GM19395 (cell line): ENCODE data around the gene SLFNL1.

Source experiments
- ATAC-seq: cut with Tn5 transposase; IDR thresholded peaks from one replicate; pipeline ENCODE4 v1.9.1; 2021; ENCODE audit warnings: mild to moderate bottlenecking, moderate library complexity; ENCODE audit not compliant: unreplicated experiment

The SLFNL1 gene

DNA sequence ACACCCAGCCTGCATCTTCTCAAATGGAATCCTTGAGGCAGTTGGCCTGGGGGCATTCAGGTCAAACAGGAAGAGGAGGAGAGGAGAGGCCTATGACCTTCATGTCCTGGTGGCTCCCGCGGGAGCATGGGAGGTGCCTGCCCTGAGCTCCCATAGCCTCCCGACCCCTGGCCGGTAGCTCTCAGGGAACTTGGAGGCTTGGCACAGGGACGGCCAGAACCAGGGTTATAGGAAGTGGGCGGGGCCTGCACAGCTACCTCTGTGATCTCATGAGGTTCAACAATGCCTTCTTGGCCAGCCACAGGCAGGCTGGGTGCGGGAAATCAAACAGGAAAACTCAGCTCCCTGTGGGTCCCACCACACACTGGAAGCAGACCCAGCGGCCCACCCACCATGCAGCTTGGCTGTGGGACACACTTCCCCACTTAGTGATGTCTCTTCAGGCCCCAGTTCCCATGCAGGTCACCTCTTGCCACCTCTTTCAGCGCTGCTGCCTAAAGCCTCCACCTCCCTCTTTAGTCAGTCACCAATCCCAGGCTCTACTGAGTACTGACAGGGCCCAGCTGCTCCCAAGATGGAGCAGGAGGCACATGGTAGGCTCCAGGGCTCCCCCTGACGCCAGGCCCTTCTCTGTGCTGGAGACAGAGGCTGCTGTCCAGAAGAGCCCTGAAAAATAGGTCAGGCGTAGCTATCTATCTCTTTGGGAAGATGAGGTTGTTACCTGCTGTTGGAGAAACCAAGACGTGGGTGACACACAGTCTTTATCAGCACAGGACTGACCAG, at the start of gene SLFNL1:
Gene SLFNL1, minus strand, starts transcription at position 200 of the 783 bp plus-strand sequence. CDS start 1,065 bp downstream, outside the sequence.
- no peak for ATAC-seq

DNA sequence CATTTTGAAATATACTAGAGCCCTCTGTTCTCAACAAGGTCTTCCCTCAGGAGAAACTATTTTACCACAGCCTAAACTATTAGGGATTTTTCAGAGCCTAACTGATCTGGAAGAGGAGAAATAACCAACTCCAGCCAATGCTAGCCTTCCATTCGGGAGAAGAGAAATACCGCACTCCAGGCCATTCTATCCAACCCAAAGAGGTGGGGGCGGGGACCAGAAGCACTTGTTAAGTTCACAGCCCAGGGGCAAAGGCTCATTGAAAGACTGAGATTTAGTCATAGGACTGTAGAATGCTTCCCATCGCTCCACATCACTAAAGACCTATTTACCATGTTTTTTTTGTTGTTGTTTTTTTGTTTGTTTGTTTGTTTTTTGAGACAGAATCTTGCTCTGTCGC, 35.4 kb upstream of the SLFNL1 start:
- no peak for ATAC-seq

DNA sequence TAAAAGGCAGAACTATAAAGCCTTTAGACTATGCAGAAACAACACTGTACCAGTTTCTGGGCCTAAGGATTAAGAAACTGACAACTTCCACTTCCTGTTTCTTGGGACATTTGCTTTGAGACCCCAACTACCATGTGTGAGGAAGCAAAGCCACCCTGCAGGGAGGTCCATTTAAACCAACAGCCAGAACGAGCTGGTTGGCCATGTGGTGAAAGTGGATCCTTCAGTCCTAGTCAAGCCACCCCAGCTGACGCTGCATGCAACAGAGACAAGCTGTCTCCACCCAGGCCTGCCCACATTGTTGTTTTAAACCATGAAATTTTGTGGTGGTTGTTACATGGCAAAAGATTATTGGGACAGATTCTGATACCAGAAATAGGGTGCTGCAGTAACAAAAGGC, 31.8 kb upstream of the SLFNL1 start:
- no peak for ATAC-seq

DNA sequence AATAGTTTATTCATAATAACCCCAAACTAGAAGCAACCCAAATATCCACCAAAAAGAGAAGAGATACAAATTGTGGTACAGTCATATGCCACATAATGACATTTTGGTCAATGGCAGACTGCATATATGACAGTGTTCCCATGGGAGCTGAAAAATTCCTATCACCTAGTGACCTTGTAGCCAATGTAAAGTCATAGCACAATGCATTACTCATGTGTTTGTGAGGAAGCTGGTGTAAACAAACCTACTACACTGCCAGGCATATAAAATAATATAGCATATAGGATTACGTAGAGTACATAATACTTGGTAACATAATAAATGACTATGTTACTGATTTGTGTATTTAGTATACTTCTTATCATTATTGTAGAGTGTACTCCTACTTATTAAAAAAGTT, 29.5 kb upstream of the SLFNL1 start:
- no peak for ATAC-seq

DNA sequence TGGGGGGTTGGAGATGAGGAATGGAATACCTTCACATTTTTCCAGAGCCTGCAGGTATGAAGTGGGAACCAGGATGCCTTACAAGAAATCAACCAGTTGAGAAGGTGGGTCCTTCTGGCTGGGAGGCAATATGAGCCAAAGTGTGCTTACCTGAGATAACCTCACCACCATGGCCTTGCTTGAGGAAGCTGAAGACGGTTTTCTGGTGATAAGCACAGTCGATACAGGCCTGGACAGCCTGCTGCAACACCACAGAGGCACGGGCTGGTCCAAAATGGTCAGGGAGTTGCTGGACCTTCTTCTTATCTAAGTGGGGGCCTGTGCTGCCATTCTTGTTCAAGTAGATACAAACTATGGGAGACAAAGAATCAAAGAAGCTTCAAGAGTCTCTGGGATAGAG, 27.0 kb upstream of the SLFNL1 start:
- ATAC-seq, result no peak

DNA sequence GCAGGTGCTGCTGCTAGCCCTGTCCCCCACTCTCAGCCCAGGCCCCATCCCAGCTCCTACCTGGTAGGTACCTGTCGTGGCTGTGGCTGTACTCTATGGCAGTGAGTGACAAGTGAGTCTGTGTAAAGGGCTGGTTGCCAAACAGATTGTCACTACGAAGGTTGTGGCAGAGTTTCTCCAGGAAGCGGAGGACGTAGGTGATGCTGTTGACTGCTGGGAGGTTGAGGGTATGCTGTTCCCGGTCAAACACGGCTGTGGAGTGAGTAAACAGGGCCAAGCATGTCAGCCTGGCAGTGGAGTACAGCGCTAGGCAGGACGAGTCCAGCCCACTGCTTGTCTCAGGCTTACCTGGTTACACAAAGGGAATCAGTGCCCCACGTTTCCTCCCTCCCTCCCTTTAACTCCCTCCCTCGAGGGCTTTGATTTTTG, 24.8 kb upstream of the SLFNL1 start:
- ATAC-seq, result no peak

DNA sequence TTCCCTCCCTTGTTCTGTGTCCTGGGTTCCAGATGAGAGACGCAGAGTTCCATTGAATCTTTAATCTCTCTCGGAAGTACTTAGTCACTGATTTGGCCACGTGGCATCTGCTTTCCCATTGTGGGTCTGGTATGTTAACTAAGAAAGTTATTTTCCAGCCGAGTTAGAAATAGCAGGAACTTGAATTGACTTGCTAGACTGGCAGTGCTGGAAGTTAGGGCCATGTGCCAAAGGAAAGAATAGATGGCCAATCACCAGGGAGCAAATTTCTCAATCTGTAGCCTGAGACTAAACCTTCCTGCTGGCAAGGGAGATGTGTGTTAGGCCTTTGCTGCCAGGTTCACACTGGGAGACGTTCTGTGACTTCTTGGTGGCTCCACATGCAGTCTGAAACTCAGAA, 24.2 kb upstream of the SLFNL1 start:
- no peak for ATAC-seq

DNA sequence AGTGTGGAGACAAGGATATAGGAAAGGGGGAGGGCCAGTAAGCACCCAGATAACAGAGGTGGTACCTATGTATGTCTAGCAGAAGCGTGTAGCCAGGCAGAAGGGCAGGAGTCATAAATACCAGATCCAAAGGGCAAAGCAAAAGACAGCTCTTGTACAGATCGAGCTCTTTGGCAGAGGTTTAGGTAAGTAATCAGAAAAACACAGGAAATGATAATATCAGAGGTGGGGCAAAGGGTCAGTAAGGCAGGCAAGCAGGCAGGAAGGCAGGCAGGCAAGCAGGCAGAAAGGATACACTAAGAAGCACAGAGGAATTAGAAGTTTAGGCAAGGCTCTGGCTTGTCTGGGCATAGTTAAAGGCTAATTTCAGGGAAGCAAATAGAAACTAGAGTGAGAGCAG, 22.7 kb upstream of the SLFNL1 start:
- ATAC-seq, result no peak

DNA sequence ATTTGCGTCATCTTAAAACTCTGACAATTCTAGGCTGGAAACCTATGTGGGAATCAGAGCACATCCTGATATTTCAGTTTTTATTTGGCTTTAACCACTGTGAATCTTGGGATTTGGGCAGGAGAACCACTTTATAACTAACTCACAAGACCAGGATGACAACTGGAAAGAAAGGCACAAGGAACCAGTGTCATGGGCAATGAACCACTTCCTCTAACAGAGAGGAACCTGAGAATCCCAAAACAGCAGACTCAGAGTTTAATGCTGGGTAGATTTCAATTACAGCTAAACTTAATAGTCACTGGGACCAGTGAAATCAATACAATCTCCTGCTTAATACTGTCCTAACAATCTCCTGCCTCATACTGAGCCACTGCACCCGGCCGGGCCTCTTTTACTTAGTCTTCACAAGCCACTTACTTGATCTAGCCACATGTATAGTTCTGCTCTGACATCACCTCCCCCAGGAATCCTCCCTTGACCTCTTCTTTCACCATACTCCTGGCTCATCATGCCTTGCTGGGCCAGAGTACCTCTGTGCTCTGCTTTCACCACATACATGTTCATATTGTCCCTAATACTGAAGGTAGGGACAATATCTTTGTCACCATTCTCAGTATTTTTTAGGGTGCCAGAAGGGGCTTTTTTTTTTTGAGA, 20.2 kb upstream of the SLFNL1 start:
- no peak for ATAC-seq

DNA sequence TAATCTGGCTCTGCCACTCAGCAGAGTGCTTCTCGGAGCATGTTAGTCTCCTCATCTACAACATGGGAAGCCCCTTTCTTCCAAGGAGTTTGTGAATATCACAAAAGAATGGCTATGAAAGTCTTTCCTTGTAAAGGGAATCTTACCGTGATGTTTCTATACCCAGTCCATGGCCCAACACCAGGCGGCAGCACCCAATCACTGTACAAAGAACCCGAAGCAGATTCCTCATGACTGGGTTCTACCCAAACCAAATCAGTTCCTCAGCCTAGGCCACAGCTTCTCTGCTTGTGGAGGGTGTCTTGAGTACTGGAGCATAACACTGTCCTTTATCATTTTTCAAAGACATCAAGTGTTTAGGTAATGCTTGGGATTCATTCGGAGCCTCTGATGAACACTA, 16.6 kb upstream of the SLFNL1 start:
- no peak for ATAC-seq

DNA sequence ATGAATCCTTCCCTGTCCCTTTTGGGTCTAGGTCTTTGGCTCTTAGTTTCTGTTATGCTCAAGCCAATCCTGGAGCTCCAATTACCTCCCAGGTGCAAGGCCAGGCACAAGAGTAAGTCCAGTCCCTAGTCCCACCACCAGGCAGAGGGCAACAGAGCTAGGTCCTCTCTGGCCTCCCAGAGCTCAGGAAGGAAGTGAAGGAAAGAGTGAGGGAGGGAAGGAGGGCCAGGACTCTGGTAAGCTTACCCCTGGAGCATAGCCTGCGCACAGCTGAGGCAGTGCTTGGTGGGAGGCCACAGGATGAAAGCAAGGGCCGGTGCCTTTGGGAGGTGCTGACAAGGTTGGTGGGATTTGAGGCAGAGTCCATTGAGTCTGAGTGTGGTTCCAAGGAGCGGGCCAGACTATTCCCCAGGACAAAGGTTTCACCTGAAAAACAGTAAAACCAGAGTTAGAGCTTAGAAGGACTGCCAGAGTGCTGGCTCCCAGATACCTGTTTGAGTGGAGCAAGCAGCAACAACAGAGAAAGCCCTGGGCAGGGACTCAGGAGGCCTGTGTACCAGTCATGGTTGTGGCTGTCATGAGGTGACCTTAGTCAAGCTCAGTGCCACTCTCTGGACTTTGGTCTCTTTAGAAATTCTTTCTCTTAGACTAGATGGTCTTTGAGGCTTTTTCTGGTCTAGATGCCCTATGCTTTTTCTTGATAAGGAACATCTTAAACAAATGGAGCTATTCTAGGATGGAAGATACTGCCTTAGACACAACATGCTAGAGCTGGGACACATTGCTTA, 15.8 kb upstream of the SLFNL1 start:
- no peak for ATAC-seq

DNA sequence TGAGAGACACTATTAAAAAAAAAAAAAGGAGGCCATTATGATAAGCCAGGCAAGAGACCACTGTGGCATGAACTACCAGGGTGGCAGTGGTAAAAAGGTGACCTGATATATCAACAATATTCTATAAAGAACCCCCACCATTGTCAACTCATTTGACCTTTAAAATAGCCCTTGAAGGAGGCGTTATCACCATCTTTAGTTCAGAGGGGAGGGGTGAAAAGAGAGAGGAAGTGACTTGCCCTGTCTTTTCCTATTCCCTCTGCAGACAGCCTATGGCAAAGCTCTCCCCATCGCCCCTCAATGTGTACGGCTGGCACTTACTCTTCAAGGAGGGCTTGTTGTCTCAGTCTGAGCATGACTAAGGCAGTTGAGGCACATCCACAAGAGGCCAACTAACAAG, 11.7 kb upstream of the SLFNL1 start:
- no peak for ATAC-seq

DNA sequence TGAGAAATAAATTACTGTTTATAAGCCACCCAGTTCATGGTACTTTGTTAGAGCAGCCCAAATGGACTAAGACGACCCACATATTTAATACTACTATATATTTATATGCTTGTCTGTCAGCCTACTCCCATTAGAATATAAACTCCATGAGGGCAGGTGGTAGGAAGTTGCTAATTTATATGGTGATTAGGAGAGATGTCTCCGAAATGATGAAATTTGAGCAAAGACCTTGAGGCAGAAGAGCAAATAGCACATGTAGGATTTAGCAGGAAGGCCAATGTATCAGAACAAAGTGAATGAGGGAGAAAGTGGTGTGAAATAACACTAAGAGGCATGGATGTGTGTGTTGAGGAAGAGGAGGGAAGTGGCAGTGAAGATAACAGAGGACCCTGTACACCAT, 10.6 kb upstream of the SLFNL1 start:
- ATAC-seq, result no peak

DNA sequence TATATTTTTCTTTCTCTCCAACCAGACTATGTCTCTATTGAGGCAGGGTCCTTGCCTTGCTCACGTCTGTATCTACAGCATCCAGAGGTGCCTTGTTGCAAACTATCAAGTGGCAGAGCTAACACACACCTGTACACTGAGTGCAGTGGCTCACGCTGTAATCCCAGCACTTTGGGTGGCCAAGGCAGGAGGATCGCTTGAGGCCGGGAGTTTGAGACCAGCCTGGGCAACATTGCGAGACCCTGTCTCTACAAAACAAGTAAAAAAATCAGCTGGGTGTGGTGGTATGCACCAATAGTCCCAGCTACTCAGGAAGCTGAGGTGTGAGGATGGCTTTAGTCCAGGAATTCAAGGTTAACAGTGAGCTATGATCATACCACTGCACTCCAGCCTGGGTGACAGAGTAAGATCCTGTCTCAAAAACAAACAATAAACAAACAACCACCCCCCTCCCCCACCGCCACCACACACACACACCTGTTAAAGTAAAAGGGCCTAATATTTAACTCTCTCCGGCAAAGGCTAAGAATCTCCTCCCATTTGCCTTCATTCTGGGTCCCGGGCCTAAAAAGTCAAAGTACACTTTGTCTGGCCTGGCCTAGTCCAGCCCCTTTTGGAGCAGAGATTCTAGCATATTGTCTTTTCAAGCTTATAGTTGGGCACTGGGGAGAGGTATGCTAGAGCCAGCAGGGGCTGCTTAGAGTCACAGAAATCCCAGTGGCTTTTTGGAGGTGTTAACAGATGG, 9.5 kb upstream of the SLFNL1 start:
- no peak for ATAC-seq

DNA sequence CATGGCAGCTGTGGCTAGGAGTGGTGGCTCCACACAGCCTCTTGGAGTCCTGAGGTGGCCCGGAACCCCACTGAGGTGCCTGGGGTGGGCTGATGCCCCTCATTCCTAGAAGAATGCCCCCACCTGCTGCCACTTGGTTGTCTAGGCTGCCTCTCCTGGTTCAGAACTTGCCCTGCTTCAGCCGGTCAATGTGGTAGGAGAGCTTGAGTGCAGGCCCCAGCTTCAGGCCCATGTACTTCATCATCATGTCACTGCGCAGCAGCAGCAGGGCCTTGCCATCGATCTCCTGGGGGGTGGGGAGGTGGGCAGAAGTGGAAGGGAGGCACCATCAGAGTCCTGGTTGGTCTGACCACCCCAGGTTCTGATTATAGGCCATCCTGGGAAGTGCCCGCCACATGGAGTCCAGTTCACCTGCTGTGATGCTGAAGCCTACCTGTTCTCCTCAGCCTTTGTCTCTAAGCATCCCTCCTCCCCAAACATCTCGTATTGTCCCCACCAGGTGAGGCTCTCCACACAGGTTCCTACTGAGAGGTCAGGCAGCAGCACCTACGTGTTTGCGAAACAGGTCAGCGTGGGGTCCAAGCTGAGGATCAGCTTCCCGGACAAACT, 6.6 kb upstream of the SLFNL1 start:
- no peak for ATAC-seq

DNA sequence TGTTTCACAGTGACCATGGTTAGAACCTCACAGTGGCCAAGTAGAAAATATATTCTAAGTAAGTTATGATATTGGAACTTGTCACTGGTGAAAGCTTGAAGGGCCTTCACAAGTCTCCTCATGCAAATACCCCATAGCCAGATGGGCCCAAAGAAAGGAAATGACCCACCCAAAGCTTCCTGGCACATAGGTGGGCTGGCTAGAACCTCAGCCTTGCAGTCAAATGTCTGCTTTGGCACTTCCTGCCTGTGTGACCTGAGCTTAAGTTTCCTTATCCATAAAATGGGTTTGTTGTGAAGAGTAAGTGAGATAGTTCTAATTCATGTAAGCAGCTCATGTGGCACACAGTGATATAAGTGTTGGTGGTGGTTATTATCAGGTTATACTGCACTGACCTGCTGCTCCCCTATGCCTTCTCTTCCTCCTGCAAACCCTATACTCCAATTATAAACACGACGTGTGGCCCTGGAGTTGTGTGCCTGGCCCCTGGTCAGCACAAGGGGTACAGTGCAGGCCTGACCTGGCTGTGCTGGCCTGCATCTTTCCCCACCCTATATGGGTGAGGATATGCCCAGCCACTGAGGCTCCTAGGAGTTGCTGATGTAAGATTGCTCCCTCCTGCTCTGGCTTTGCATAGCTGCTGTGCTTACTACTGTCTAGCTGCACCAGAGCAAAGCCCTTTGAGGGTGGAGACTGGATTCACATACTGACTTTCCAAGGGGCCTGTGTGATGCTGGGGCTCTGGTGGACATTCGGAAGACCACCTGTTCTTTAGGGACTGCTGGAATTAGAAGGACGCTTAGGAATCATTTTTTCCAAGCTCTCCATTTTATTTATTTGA, 4.7 kb upstream of the SLFNL1 start:
- no peak for ATAC-seq

DNA sequence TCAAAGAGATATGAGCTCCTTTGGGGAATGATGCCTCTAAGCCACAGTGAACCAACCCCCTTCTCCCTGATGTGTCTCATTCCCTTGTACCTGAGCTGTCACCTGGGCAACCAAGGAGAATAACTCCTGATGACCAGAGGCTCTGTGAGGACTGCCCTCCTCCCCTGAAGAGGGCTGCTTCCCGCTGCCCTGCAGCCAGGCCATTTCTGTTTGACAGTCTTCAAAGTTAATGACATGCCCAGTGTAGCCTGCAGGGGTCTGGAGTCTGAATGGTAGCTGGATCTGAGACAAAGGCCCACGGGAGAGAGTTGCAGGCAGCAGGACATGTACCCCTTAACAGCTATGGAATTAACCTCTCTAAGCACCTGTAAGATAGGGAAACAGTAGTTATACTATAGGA, 3.4 kb upstream of the SLFNL1 start:
- ATAC-seq, result no peak

DNA sequence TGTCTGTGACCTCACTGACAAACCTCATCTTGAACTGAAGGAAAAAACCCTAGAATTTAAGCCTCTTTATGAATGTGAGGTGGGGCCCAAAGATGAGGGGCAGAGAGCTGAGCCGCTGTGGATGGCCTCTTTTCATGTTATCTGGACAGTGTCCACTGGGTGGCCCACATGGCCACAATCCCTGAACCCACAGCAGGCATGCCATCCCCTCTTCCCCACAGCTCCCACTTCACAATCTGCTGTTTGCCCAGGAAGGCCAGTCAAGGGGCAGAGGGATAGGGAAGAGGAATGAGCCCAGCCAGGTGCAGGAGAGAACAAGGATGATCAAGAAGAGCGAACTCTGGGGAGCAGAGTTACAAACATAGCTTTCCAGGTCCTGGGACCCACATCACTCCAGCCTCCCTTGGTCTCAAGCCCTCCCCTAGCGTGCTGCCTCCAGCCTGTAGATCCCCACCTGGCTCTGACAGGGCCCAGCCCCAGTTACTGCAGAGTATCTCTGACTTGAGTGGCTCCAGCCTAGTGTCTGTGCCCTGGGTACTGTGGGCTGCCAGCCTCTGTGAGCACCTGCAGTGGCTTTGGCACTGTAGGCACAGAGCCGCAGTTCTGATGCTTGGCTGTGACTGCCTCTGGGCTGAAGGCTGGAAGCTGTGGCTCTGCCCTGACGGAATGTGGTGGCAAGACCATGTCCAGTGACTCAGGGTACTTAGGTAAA, 1.9 kb upstream of the SLFNL1 start:
- ATAC-seq, result no peak

DNA sequence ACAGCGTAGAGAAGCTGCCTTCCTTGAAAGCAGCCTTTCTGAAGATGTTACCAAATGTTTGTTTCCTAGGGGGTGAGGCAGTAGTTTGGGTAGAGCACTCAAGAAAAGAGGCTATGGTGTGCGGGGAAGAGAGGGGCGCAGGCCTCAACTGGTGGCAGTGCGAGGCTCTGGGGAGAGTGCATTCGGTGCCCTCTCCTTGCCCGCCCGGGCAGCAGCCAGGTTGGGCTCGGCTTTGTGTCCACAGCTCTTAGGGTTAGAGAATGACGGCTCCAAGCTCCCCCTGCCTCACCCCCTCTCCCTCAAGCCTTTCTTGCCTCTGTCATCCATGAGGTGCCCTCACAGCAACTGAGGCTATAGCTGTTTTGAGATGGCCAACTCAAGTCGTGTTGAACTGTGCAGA, 899 bp upstream of the SLFNL1 start:
- no peak for ATAC-seq
